GM15510 (cell line): ENCODE data around the gene RRP1B.
A peak's percentile ranks its signal among the peaks of the same experiment; 100 is the strongest.

ENCODE experiments used
- POLR2A ChIP-seq: IDR thresholded peaks from 3 replicates; pipeline ENCODE4 v1.6.1; 2011; ENCODE audit warnings: borderline replicate concordance; ENCODE audit not compliant: insufficient read length; ENCODE audit errors: extremely low read depth

Gene RRP1B

GRCh38 chr21:43659136-43660000 is at the start of gene RRP1B, which contains the start of gene HSF2BP:
Gene RRP1B (plus strand): TSS chr21:43659560. CDS start chr21:43659665, 105 bp downstream.
Gene HSF2BP (minus strand): TSS chr21:43659488. CDS start chr21:43658096, 1,392 bp downstream.
- TF ChIP-seq POLR2A: peak; percentile 96

- TF ChIP-seq POLR2A: no peak
These were observed 47.6 kb upstream of the RRP1B start for GRCh38 chr21:43611598-43612369.

GRCh38 chr21:43613755-43614638 is 45.4 kb upstream of the RRP1B start:
- no peak for TF ChIP-seq POLR2A

- TF ChIP-seq POLR2A: no peak
These were observed 44.5 kb upstream of the RRP1B start for GRCh38 chr21:43614839-43615238.

GRCh38 chr21:43618940-43619339 is 40.4 kb upstream of the RRP1B start:
- TF ChIP-seq POLR2A: no peak

- no peak for TF ChIP-seq POLR2A
These were observed 40.0 kb upstream of the RRP1B start for GRCh38 chr21:43619344-43619743.

- no peak for TF ChIP-seq POLR2A
These were observed 39.5 kb upstream of the RRP1B start for GRCh38 chr21:43619856-43620255.

- no peak for TF ChIP-seq POLR2A
These were observed 36.6 kb upstream of the RRP1B start for GRCh38 chr21:43622796-43623195.

GRCh38 chr21:43623588-43623987 is 35.8 kb upstream of the RRP1B start:
- TF ChIP-seq POLR2A: no peak

GRCh38 chr21:43624339-43624738 is 35.0 kb upstream of the RRP1B start:
- no peak for TF ChIP-seq POLR2A

GRCh38 chr21:43626390-43626789 is 33.0 kb upstream of the RRP1B start:
- TF ChIP-seq POLR2A: no peak

GRCh38 chr21:43627527-43627926 is 31.8 kb upstream of the RRP1B start:
- TF ChIP-seq POLR2A: no peak

- no peak for TF ChIP-seq POLR2A
These were observed 27.8 kb upstream of the RRP1B start for GRCh38 chr21:43631411-43632107.

GRCh38 chr21:43632373-43632905 is 26.9 kb upstream of the RRP1B start:
- TF ChIP-seq POLR2A: no peak
